ENCODE results near the gene SH3BP5L.
A peak's percentile ranks its signal among the peaks of the same experiment; 100 is the strongest.
"Not testable (repeated sequence)": the region's sequence is repeated elsewhere in the genome, so short reads cannot be mapped to it uniquely, and the experiment has no call there.

The SH3BP5L gene

DNA sequence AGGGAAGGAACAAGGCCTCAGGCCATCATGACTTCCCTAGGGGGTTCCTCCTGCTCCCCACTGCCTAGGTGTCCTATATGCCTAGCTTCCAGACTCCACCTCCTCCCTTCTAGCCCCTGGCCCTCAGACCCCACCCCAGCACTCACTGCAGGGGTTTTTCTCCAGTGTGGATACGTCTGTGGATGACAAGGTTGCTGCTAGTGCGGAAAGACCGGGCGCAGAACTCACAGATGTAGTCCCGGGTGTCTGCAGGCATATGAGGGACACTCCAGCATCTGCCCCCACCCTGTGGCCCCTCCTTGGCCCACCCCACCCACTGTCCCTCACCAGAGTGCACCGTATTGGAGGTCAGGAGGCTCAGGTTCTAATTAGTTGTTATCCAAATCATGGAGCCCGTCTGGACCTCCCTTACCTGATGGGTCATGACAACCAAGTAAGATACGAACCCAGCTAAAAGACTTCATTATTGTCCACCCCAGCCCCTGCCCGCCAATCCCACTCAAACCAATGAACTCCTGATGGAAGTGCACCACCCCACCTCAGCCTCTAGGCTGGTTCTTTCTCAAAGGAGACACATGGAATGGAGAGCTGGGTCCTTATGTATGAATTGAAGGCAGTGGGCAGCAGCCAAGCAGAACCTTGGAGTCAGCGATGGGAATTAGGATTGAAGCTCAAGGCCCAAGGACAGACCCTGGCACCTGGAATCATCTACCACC is 25.0 kb upstream of the SH3BP5L start:
- DNase-seq: no peak

DNA sequence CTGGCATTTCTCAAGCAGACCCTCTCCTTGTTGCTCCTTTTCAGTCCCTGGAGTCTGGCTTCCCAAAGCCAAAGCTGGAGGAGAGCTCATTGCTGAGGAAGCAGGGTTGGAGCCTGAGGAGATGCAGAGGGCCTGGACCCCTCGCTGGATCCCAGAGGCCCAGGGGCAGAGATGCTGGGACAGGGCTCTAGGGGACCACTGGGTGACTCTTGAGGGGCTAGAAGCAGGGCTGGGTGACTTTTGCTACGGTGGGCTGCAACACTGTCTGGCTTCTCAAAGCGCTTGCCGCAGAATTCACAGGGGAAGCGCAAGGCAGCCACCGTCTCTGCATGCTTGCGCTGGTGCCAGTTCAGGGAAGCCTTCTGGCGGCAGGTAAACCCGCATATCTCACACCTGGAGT is 24.4 kb upstream of the SH3BP5L start:
- DNase-seq: no peak

DNA sequence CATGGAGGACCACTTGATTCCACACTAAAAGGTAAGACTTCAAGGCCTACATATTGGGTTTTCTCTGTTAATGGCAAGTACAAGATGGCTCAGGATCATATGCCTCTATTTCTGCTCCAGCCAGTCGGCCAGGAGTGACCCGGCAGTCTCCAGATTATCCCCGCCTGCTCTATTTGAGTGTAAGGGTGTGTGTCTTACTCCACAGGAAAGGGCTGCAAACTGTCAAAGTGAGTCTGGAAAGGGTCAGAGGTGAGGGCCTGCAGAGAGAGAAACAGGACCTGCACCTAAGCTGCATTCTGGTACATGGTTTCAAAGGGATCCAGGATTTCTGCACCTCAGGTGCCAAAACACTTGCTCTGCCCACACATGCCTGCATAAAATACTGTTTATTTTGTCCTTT is 23.9 kb upstream of the SH3BP5L start:
- DNase-seq: no peak

DNA sequence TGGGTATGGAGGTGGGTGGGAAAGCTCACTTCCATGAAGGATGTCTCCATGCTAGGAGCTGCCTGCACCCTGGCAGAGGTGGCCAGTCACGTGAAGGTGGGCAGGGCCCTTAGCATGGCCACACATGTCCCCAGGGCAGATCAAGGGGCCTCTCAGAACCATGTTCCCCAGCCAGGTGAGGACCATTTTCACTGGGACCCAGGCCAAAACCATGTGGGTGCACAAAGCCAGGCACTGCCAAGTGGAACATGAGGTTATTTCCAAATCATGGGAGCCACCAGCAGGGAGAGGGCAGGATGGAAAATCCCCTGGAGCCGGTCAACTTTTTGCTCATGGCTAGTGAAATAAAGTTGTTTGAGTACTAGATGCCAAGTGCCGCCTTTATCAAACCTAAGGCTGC is 23.4 kb upstream of the SH3BP5L start:
- no peak for DNase-seq

DNA sequence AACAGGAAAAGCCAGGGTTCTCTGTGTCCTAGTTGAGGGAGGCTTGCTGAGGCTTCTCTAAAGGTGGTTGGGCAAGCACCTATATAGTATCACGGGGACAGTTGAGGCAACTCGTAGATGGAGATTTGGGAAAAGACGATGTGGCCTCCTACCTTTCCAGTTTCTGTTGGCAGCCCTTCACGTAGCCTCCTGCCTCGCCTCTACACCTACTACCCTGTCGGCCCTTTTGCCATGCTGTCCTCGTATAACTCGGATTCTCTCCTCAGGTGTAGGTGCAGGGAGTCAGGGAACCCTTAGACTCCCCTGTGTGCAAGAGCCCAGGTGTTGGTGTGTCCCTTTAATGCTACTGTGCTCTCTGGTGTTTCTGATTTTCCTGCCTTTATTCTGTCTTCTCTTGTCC is 22.9 kb upstream of the SH3BP5L start:
- DNase-seq: no peak

DNA sequence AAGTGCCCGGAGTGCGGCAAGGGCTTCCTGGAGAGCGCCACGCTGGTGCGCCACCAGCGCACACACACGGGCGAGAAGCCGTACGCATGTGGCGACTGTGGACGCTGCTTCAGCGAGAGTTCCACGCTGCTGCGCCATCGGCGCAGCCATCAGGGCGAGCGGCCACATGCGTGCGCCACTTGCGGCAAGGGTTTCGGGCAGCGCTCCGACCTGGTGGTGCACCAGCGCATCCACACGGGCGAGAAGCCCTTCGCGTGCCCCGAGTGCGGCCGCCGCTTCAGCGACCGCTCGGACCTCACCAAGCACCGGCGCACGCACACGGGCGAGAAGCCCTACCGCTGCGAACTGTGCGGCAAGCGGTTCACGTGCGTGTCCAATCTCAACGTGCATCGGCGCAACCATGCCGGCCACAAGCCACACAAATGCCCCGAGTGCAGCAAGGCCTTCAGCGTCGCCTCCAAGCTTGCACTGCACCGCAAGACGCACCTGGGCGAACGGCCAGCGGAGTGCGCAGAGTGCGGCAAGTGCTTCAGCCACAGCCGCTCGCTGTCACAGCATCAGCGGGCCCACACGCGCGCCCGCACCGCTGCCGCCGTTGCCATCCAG is 22.3 kb upstream of the SH3BP5L start:
- DNase-seq: no peak

DNA sequence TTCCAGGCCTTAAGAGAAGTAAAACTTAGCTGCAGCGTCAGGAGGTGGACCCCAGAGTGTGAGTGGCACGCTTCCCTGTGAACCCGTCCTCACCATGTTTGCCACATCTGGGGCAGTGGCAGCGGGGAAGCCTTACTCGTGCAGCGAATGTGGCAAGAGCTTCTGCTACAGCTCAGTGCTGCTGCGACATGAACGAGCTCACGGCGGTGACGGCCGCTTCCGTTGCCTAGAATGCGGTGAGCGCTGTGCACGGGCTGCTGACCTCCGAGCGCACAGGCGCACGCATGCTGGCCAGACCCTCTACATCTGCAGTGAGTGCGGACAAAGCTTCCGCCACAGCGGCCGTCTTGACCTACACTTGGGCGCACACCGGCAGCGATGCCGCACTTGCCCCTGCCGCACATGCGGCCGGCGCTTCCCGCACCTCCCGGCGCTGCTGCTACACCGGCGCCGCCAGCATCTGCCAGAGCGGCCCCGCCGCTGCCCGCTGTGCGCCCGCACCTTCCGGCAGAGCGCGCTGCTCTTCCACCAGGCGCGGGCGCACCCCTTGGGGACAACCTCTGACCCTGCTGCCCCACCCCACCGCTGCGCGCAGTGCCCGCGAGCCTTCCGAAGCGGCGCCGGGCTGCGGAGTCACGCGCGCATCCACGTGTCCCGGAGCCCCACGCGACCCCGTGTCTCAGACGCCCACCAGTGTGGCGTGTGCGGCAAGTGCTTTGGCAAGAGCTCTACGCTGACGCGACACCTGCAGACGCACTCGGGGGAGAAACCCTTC is 21.7 kb upstream of the SH3BP5L start:
- DNase-seq: no peak

DNA sequence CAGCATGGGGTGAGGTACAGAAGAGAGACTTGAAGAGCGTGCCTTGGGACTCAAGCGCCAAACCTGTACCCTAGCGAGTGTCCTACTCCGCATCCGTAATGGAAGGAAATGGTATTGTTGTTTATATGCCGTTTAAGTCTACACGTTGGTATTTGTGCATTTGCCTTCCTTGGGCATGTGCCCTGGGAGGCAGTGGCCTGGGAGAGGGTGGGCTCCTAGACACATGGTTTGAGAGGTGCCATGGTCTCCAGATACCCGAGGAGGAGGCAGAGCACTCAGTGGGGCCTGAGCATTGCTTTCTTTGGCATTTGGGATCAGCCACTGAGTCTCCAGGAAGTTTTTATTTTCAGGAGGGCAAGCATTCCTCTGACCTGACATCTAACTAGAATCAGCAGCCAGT is 18.8 kb upstream of the SH3BP5L start:
- no peak for DNase-seq

DNA sequence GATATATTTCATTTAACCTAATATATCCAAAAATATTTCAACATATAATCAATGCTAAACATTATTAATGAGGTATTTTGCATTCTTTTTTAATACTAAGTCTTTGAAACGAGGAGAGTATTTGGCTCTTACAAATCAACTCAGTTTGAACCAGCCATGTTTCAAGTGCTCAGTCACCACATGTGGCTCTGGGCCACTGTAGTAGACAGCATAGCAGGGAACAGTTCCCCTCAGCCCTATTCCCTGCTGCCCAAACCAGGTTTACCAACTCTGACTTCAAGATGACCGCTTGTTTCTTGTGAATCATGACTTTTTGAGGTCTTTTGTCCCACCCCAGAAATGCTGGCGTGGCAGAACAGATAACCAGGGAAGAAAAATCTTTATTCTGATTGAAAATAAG is 18.0 kb upstream of the SH3BP5L start:
- no peak for DNase-seq

DNA sequence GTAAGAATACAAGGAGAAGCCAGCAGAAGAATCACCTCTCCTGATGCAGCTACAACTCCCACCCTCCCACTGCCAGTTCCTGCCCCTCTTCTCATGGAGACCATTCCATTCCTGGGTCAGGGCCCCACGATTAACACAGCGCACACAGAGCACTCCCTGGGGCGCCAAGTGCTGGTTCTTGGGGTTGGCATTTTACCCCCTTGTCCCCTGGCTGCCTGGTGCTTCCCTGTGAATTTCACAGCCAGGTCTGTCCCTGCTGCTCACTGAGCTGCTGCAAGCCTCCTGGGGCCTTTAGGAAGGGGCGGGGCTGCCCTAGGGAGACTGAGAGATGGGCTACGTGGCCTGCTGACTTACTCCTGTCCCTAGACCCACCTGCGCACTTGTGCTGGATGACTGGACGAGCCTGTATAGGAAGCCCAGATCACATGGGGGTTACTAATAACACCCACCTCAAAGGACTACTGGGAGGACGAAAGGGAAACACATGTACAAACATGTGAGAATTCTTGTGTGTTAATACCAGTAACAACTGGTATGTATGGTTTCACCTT is 17.1 kb upstream of the SH3BP5L start:
- DNase-seq: peak; percentile 36

DNA sequence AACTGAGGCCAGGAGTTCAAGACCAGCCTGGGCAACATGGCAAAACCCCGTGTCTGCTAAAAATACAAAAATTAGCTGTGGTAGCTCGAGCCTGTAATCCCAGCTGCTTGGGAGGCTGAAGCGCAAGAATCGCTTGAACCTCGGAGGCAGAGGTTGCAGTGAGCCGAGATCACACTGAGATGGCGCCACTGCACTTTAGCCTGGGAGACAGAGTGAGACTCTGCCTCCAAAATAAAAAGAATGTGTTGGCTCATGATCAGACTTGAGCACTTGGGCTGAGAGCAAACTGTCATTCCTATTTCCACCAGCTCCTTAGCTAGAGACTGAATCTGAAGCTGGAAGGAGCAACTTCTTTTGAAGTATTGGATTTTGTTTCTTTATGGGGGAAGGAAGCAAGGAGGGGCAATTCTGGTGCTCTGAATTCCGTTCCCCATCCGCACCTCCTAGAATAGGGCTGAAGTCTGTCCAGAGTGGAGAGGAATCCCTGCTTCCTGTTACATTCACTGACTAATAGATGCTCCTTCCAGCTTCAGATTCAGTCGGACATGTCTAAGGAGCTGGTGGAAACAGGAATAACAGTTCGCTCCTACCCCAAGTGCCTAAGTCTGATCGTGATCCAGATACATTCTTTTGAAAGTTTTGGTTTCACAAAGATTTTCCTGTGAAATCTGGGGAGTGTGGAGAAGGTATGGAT is 16.1 kb upstream of the SH3BP5L start:
- DNase-seq: peak; percentile 38

DNA sequence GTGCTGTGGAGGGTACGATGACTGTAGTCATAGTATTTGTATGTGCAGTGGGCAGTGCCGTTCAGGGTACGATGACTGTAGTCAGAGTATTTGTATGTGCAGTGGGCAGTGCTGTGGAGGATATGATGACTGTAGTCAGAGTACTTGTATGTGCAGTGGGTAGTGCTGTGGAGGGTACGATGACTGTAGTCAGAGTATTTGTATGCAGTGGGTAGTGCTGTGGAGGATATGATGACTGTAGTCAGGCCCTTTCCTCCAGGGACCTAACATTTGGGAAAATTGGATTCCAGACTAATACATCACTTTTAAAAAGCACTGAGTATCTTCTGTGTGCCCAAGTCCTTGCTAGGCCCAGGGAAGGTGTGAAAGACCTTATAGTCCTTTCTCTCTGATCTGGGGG is 15.2 kb upstream of the SH3BP5L start:
- DNase-seq: no peak

DNA sequence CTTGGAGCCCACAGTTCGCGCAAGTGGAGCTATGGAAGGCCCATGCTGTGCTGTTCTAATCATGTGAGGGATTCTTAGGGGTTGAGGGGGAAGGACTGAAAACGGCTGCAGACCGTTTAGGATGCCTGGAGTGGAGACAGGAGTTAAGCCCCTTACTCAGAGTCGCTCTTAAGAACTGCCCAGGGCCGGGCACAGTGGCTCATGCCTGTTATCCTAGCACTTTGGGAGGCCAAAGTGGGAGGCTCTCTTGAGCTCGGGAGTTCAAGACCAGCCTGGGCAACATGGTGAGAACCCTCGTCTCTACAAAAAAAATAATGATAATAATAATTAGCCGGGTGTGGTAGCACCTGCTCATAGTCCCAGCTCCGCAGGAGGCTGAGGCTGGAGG is 13.4 kb upstream of the SH3BP5L start:
- DNase-seq: no peak

DNA sequence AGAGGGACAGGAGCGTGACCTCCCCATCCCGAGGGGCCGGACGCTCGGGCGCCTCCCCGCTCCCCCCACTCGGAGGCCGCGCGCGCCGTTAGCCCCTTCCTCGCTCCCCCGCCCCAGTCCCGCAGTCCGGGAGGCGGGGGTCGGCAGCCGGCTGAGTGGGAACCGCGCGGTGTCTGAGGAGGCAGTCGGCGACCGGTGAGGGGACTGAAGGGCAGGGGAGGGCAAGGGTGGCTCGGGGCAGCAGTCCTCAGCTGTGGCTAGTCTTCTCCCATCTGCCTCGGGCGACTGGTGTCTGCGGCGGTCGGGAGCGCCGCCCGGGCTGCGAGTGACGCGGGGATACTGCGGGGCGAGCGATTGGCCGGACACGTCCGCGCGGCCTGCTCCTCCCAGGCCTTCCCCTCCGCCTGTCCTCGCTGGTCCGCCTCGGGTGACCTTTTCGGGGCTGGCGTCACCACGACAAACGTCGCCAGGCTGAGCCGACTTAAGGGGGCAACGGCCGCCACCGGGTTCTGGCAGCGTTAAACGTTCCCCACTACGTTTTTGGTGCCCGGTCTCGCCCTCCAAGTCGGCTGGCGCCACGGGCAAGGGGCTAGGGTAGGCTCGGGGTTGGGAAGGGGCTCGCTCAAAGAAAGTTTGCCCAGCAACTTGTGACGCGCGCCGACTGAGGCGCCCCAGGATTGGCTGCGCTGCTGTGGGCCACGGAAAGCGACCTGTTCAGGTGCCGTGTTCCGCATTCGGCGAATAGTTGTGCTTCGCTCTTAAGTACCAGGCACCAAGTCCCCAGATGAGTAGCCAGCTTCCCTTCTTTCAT is 12.8 kb upstream of the SH3BP5L start:
- DNase-seq: peak; percentile 90

DNA sequence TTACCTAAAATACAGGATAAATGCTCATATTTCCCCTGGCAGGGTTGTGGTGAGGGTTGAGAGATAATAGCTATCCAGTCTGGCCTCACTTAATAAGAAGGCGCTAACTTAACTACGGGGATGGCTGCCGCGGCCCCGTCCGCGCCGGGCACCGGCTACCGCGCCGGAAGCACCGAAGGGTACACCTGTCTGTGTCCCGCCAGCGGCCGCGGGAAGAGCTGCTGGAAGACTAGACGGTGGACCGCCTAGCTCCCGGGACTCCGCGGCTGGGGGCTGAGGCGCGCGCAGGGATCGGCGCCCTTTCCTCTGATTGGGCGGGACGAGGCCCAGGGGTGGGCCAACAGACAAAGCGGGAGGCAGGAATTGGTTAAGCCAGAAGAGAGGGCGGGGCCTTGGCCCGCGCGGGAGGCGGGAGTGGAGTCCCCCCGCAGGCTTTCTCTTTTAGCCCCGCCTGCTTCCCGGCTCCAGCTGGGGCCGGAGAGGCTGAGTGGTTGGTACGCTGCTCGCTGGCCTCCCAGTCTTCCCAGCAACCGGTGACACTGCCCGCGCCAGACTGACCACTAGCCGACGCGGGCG is 12.2 kb upstream of the SH3BP5L start, which contains the start of gene ZNF672:
ZNF672 (plus strand) TSS at position 444 of the 576 bp plus-strand sequence. CDS start 9,051 bp downstream, outside the sequence.
- DNase-seq: peak; percentile 98

DNA sequence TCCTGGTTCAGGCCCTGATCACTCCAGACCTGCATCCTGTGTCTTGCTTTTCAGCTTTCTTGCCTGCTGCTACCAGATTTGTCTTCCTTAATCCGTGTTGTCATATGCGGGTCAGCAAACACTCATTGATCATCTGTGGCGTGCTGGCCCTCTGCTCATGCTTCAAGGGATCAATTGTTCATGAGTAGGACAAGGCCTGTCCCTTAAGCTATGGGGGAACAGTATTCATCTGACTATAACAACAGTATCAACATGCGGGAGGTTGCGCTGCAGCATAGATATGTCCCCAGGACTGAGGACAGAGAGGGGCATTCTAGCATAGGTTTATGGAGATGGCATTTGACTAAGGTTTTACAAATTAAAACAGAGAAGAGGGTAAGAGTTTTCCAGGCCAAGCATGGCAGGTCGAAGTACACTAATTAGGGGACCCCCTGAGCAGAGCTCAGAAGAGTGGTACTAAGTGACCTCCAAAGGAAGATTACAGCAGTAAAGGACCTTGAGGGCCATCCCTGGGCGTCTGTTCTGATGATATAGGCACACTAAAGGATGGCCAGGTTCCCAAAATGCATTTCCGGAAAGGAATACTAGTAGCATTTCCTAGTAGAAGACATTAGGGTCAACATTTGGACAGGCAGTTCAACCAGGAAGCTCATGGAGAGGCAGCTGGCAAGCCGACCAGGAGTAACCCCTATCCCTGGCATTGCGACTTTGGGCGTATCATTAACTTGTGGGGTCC is 11.5 kb upstream of the SH3BP5L start:
- no peak for DNase-seq

DNA sequence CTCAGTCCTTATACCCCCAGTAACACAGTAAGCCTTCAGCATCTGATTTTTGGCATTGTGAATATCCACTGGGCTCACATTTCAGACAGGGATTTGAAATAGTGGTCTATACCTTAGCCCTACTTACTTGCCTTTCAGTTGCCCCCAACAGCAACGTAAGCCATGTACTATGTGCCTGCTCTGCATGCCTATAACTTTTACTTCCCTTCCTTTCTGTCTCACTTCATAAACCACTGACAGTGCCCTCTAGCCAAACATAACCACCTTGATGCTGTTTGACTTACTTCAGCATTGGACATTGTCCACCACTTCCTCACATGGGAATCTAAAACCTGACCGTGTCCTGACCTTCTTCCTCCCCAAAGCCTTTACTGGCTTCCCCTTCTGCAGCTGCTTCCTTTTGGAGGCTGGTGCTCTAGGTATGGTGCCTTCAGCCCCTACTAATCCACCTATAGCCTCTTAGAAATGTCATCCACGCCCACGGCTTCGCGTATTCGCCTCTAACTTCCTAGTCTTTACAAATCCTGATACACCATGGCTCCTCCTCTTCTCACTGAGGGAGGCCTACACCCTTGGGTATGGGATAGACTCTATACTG is 8.7 kb upstream of the SH3BP5L start:
- DNase-seq: no peak

DNA sequence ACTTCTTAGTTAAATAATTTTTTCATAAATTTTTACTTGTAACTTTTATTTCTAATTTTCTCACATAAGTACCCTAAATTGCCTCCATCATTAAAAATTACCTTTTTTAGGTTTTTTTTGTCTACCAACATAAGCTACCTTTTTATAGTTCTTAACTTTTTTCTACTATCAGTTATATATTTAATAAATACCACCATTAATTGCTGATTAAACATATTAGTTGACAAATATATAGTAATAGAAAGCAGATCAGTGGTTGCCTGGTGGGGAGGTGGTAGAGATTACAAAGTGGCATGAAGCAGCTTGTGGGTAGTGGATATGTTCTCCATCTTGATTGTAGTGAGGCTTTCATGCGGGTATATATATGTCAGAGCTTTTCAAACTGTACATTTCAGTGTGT is 6.1 kb upstream of the SH3BP5L start:
- no peak for DNase-seq

DNA sequence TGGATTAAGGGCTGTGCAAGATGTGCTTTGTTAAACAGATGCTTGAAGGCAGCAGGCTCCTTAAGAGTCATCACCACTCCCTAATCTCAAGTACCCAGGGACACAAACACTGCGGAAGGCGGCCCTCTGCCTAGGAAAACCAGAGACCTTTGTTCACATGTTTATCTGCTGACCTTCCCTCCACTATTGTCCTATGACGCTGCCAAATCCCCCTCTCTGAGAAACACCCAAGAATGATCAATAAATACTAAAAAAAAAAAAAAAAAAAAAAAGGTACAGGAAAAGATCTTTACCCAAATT is 5.0 kb upstream of the SH3BP5L start:
- DNase-seq: not testable (repeated sequence)

DNA sequence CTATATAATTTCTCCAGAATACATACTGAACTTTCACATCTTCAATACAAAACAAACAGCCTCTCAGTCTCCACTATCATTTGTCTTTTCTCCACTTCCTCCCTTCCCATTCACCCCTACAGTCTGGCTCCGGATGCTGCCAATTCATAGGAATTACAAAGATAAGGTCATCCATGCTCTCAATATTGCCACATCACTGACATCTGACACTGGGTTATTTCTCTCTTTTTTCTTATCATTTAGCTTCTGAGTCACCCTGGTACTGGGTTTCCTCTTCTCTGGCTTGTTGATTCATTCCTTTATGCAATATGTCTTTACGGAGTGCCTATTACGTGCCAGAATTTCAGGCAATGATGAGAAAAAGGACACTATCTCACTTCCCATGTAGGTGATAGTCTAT is 3.1 kb upstream of the SH3BP5L start:
- DNase-seq: no peak

DNA sequence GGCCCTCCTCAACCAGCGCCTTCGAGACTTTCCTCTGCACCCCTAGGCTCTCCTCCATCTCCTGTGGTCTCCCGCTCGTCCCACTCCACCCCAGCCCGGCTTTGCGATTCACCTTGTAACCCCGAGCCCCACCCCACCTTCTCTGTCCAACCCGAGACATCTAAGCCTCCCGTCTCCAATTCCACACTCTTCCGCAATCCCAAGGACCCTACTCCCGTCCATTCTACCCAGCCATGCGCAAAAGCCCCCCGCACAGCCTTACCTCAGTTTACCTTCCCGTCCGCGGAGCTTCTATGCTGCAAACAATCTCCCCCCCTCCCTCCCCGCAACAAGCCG is 174 bp downstream of the SH3BP5L start:
- no peak for DNase-seq

All from activated CD4-positive, alpha-beta T cell treated with anti-CD3 and anti-CD28 coated beads, Interleukin-10, Interleukin-2, amounts not matched to agents 100 ng/mL and 50 ng/mL, durations not matched to agents 16 hours and 8 hours (primary cell).